ENCODE results near the gene EFNA5. TPM values are rescaled to one million over a fixed set of nuclear protein-coding genes. Genes with fewer than 3 reads are reported as not detected.

The EFNA5 gene
- total RNA-seq, 1 donor, result 6.5 TPM

GRCh38 chr5:107469485-107470294 is 201.0 kb downstream of the EFNA5 start:
- no peak overlapping the region for H3K4me3 ChIP-seq (ENCODE audit: low read depth, low read length)
- peak; percentile 87 for DNase-seq (ENCODE audit: low read depth)
- no peak for TF ChIP-seq CTCF (IDR thresholded peaks at IDR 0.05; ENCODE audit: insufficient read depth, low read depth, low read length)

- no peak overlapping the region for H3K4me3 ChIP-seq (ENCODE audit: low read depth, low read length)
- TF ChIP-seq CTCF (IDR thresholded peaks at IDR 0.05; ENCODE audit: insufficient read depth, low read depth, low read length), result no peak
- DNase-seq (ENCODE audit: low read depth), result no peak
These were observed 201.7 kb downstream of the EFNA5 start for GRCh38 chr5:107469064-107469463.

GRCh38 chr5:107468276-107468675 is 202.5 kb downstream of the EFNA5 start:
- no peak for TF ChIP-seq CTCF (IDR thresholded peaks at IDR 0.05; ENCODE audit: insufficient read depth, low read depth, low read length)
- no peak overlapping the region for H3K4me3 ChIP-seq (ENCODE audit: low read depth, low read length)
- DNase-seq (ENCODE audit: low read depth), result peak; percentile 24

GRCh38 chr5:107467137-107467932 is 203.4 kb downstream of the EFNA5 start:
- DNase-seq (ENCODE audit: low read depth), result no peak

GRCh38 chr5:107466233-107466769 is 204.4 kb downstream of the EFNA5 start:
- no peak overlapping the region for H3K4me3 ChIP-seq (ENCODE audit: low read depth, low read length)
- TF ChIP-seq CTCF (IDR thresholded peaks at IDR 0.05; ENCODE audit: insufficient read depth, low read depth, low read length), result no peak
- DNase-seq (ENCODE audit: low read depth), result peak; percentile 85

More at GRCh38 chr5:107467137-107467932, 203.4 kb downstream of the EFNA5 start:
- H3K4me3 ChIP-seq (ENCODE audit: low read depth, low read length), result no peak overlapping the region
- no peak for TF ChIP-seq CTCF (IDR thresholded peaks at IDR 0.05; ENCODE audit: insufficient read depth, low read depth, low read length)

GRCh38 chr5:107464876-107465275 is 205.9 kb downstream of the EFNA5 start:
- TF ChIP-seq CTCF (IDR thresholded peaks at IDR 0.05; ENCODE audit: insufficient read depth, low read depth, low read length), result no peak
- no peak overlapping the region for H3K4me3 ChIP-seq (ENCODE audit: low read depth, low read length)
- DNase-seq (ENCODE audit: low read depth), result no peak
